CMK (cell line): Measurements from ENCODE around the gene SNAI1.
"Not testable (repeated sequence)": the region's sequence is repeated elsewhere in the genome, so short reads cannot be mapped to it uniquely, and the experiment has no call there.

ENCODE experiments used
- DNase-seq: peaks from one replicate; pipeline ENCODE4 v3.0.0-alpha.2; 2010; ENCODE audit warnings: low read depth

The SNAI1 gene

GRCh38 chr20:49987015-49987867 is 4.5 kb downstream of the SNAI1 start:
- no peak for DNase-seq

DNA sequence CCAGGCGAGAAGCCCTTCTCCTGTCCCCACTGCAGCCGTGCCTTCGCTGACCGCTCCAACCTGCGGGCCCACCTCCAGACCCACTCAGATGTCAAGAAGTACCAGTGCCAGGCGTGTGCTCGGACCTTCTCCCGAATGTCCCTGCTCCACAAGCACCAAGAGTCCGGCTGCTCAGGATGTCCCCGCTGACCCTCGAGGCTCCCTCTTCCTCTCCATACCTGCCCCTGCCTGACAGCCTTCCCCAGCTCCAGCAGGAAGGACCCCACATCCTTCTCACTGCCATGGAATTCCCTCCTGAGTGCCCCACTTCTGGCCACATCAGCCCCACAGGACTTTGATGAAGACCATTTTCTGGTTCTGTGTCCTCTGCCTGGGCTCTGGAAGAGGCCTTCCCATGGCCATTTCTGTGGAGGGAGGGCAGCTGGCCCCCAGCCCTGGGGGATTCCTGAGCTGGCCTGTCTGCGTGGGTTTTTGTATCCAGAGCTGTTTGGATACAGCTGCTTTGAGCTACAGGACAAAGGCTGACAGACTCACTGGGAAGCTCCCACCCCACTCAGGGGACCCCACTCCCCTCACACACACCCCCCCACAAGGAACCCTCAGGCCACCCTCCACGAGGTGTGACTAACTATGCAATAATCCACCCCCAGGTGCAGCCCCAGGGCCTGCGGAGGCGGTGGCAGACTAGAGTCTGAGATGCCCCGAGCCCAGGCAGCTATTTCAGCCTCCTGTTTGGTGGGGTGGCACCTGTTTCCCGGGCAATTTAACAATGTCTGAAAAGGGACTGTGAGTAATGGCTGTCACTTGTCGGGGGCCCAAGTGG is 5.3 kb downstream of the SNAI1 start:
- no peak for DNase-seq

- DNase-seq, result no peak
Observed at GRCh38 chr20:49989234-49990065, 6.7 kb downstream of the SNAI1 start.

DNA sequence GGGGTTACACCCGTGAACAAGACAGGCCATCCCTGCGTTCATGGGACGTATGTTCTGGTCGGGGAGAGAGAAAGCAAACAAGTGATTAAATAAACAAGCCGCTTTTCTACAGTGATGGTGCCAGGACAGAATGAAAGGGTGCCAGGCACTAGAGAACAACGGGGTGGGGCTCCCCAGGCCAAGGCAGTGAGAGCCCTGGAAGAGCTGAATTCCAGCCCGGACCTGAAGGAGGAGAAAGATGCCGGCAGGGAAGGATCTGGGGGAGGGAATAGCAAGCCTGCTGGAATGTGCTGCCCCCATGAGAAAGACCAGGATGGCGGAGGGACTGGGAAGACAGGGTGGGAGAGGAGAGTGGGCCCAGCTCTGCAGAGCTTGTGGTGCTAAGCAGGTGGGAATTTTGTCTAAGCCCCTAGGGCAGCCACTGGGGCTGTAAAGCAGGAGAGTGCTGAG is 7.5 kb downstream of the SNAI1 start:
- DNase-seq, result no peak

GRCh38 chr20:49993301-49993751 is 10.5 kb downstream of the SNAI1 start:
- no peak for DNase-seq

- DNase-seq, result no peak
Observed at GRCh38 chr20:49995586-49995985, 12.8 kb downstream of the SNAI1 start.

GRCh38 chr20:49998478-49999188 is 15.9 kb downstream of the SNAI1 start:
- DNase-seq, result not testable (repeated sequence)

- DNase-seq, result no peak
Observed at GRCh38 chr20:49999329-49999728, 16.5 kb downstream of the SNAI1 start.

GRCh38 chr20:50000548-50001222 is 17.9 kb downstream of the SNAI1 start:
- DNase-seq, result not testable (repeated sequence)

- DNase-seq, result no peak
Observed at GRCh38 chr20:50001784-50002311, 19.1 kb downstream of the SNAI1 start.

GRCh38 chr20:50003253-50003656 is 20.5 kb downstream of the SNAI1 start:
- no peak for DNase-seq

- DNase-seq, result no peak
Observed at GRCh38 chr20:50004229-50004628, 21.4 kb downstream of the SNAI1 start.

DNA sequence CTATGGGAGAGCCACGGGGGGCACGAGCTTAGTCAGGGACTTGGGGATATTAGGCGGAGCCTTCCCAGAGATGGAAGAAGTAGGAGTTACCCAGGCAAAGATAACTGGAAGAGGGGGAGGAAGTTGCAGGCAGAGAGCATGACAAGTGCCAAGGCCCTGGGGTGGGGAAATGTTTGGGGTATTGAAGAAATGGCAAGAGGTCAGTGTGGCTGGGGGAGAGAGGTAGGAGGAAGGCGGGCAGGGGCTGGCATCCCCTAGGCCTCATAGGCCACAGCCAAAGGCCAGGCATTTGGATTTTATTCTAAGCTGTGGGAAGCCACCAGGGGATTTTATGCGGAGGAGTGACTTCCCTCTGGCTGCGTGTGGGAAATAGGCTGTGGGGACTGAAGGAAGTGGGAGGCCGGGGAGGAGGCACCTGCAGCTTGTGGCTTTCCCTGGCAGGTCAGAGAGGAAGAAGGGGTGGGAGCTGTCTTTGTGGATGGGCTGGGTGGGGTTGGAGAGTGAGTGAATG is 22.7 kb downstream of the SNAI1 start:
- DNase-seq, result no peak

- DNase-seq, result no peak
Observed at GRCh38 chr20:50007369-50007768, 24.6 kb downstream of the SNAI1 start.

- no peak for DNase-seq
Observed at GRCh38 chr20:50008007-50008406, 25.2 kb downstream of the SNAI1 start.

DNA sequence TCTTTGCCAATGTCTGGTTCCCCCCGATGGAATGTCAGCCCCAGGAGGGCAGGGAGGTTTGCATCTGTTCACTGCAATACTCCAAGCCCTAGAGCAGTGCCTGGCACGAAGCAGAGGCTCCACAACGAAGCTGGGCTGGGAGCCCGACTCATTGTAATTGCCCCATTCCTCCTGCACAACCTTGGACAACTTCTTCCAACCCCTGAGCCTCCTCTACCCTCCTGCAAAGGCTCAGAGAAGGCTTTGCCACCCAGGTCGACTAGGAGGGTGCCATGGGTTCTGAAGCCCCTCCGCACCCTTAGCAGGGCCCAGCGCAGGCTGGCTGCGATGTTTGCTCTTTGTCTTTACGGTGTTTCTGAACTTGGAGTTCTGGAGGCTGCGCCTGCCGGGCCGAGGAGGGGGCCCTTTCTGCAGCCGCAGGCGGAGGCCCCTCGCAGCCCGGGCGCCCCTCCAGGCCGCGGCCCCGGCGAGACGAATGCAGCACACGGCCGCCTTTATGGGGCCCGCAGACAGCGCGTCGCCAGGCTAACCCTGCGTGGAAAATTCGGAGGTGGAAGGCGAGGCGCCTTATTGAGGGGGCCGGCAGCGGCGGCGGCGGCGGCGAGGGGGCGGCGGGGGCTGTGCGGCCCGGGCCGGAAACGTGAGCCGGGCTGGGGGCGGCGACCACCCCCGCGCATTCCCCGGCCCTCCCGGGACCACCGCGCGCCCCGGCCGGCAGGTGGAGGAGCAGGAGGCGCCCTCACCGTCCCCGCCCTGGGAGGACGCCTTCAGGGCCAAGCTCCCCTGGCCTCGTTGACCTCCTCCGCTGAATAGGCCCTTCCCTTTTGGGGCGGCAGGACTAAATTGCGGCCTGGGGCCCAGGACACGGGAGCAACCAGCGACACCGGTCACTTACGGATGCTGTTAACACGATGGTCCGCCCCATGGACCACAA is 27.0 kb downstream of the SNAI1 start:
- no peak for DNase-seq

- not testable (repeated sequence) for DNase-seq
Observed at GRCh38 chr20:50011597-50011996, 28.8 kb downstream of the SNAI1 start.

- DNase-seq, result peak; percentile 55
Observed at GRCh38 chr20:50012282-50013263, 29.8 kb downstream of the SNAI1 start.
